Measurements from ENCODE around the gene CLNK. TPM values are rescaled to one million over a fixed set of nuclear protein-coding genes. Genes with fewer than 3 reads are reported as not detected.

The CLNK gene
- total RNA-seq, 1 experiment from 2014 or later = not detected

GRCh38 chr4:10577018-10577417, 107.5 kb downstream of the CLNK start:
- no peak overlapping the region for H4K5ac ChIP-seq (ENCODE audit: insufficient read length, low read depth, low read length)
- H2BK15ac ChIP-seq (ENCODE audit: low read depth, low read length) = no peak overlapping the region
- no peak overlapping the region for H3T11ph ChIP-seq (ENCODE audit: low read length)
- H3K4me1 ChIP-seq (ENCODE audit: insufficient read depth, low read length) = peaks cover 3% of the 10 kb centered on the region; the same call in 1 of the 2 replicates
- H3K14ac ChIP-seq (ENCODE audit: insufficient read depth, low read length) = no peak overlapping the region
- H2BK12ac ChIP-seq (ENCODE audit: insufficient read length, low read depth, low read length) = no peak overlapping the region
- Mint-ChIP-seq H3K4me1 (peaks cover 29 to 35% of the 10 kb centered on the region in 2 experiments), H3K27me3 (ENCODE audit: low read depth) (peaks cover 15% of the 10 kb centered on the region), H3K27ac (no peak overlapping the region), H3K4me3 (no peak overlapping the region), H3K9me3 (peaks cover 0 to 7% of the 10 kb centered on the region in 2 experiments; a peak in 3 of 5 replicates), H3K36me3 (ENCODE audit: insufficient read depth in 1 of 3, low read depth in 3 of 3) (no peaks in the 10 kb centered on the region; a peak in 1 of 7 replicates)
- H3K9me3 ChIP-seq (ENCODE audit: control insufficient read depth, low read depth, low read length) = no peaks in the 10 kb centered on the region
- H2AFZ ChIP-seq (ENCODE audit: low read length) = no peak overlapping the region
- no peak overlapping the region for H3K56ac ChIP-seq (ENCODE audit: insufficient read length, low read depth, low read length)
- H3K23ac ChIP-seq (ENCODE audit: insufficient read length, low read depth, low read length) = no peak overlapping the region
- H3K79me1 ChIP-seq (ENCODE audit: insufficient read depth, low read depth, low read length, poor library complexity, severe bottlenecking) = no peaks in the 10 kb centered on the region
- H2AK5ac ChIP-seq (ENCODE audit: insufficient read length, low read length) = no peak overlapping the region
- H3K18ac ChIP-seq (ENCODE audit: insufficient read length, low read depth, low read length) = no peak overlapping the region
- H3K23me2 ChIP-seq (ENCODE audit: insufficient read length, low read depth, low read length, poor library complexity, severe bottlenecking) = no peaks in the 10 kb centered on the region
- H3K4ac ChIP-seq (ENCODE audit: low read depth, low read length) = no peak overlapping the region
- no CpG with 5 or more reads among the region's 1 CpG for WGBS (ENCODE audit: extremely low coverage, insufficient read length, low lambda C conversion rate)
- DNase-seq = no peak
- H3K27me3 ChIP-seq (ENCODE audit: insufficient read depth, low read length) = no peaks in the 10 kb centered on the region
- H2BK20ac ChIP-seq (ENCODE audit: low read depth, low read length, poor library complexity, severe bottlenecking) = no peak overlapping the region
- no peak overlapping the region for H4K8ac ChIP-seq (replicated peaks; ENCODE audit: insufficient read length, low read depth, low read length)
- no peak overlapping the region for H2BK5ac ChIP-seq (ENCODE audit: insufficient read length, low read length)
- no peak overlapping the region for H2BK120ac ChIP-seq (ENCODE audit: low read depth, low read length, poor library complexity, severe bottlenecking)
- H3K79me2 ChIP-seq (ENCODE audit: insufficient read depth, low read length) = no peaks in the 10 kb centered on the region
- no peak overlapping the region for H3K4me2 ChIP-seq (ENCODE audit: insufficient read depth, insufficient read length, low read length)
- no peak for TF ChIP-seq CTCF (conservative IDR thresholded peaks at IDR 0.05)
- no peak overlapping the region for H3K9ac ChIP-seq (ENCODE audit: extremely low read depth, insufficient read length, low read length)
- H3K27ac ChIP-seq (ENCODE audit: insufficient read length, low read depth, low read length) = no peak overlapping the region
- H4K20me1 ChIP-seq (ENCODE audit: control insufficient read depth, insufficient read depth, insufficient read length) = no peaks in the 10 kb centered on the region
- H4K91ac ChIP-seq (ENCODE audit: insufficient read length, low read depth, low read length) = no peak overlapping the region

All from H9 (cell line).